GM19035 (cell line): ENCODE measurements around the gene PBRM1.
A peak's percentile ranks its signal among the peaks of the same experiment; 100 is the strongest.
"Not testable (repeated sequence)": the region's sequence is repeated elsewhere in the genome, so short reads cannot be mapped to it uniquely, and the experiment has no call there.

Experiments
- ATAC-seq: cut with Tn5 transposase; IDR thresholded peaks from one replicate; pipeline ENCODE4 v1.9.1; 2021; ENCODE audit not compliant: unreplicated experiment

Gene PBRM1

GRCh38 chr3:52685709-52686691 is at the start of gene PBRM1, which contains the start of gene GNL3:
Gene PBRM1, minus strand, starts transcription at chr3:52685913.
Gene GNL3, plus strand, starts transcription at chr3:52686032. Its CDS starts 61 bp downstream, at chr3:52686093.
- ATAC-seq = peak; percentile 78

- no peak for ATAC-seq
These were observed 47.7 kb upstream of the PBRM1 start for GRCh38 chr3:52733256-52733891.

- ATAC-seq = no peak
These were observed 45.9 kb upstream of the PBRM1 start for GRCh38 chr3:52731590-52731989.

GRCh38 chr3:52730681-52731080 is 45.0 kb upstream of the PBRM1 start:
- no peak for ATAC-seq

- not testable (repeated sequence) for ATAC-seq
These were observed 43.0 kb upstream of the PBRM1 start for GRCh38 chr3:52728753-52729152.

- ATAC-seq = no peak
These were observed 38.8 kb upstream of the PBRM1 start for GRCh38 chr3:52724511-52724910.

- no peak for ATAC-seq
These were observed 38.2 kb upstream of the PBRM1 start for GRCh38 chr3:52723935-52724334.

- ATAC-seq = no peak
These were observed 36.8 kb upstream of the PBRM1 start for GRCh38 chr3:52722491-52722890.

GRCh38 chr3:52721730-52722008 is 36.0 kb upstream of the PBRM1 start:
- no peak for ATAC-seq

GRCh38 chr3:52721002-52721729 is 35.5 kb upstream of the PBRM1 start:
- no peak for ATAC-seq

- ATAC-seq = no peak
These were observed 33.9 kb upstream of the PBRM1 start for GRCh38 chr3:52719618-52720017.

GRCh38 chr3:52715714-52716305 is 30.1 kb upstream of the PBRM1 start:
- no peak for ATAC-seq

GRCh38 chr3:52714335-52715302 is 28.9 kb upstream of the PBRM1 start:
- ATAC-seq = no peak

- no peak for ATAC-seq
These were observed 26.8 kb upstream of the PBRM1 start for GRCh38 chr3:52712291-52713212.

GRCh38 chr3:52710512-52710911 is 24.8 kb upstream of the PBRM1 start:
- no peak for ATAC-seq

- no peak for ATAC-seq
These were observed 21.9 kb upstream of the PBRM1 start for GRCh38 chr3:52707585-52707984.

GRCh38 chr3:52705688-52706686 is 20.3 kb upstream of the PBRM1 start, which contains the start of the genes GLT8D1 and SPCS1:
Gene GLT8D1, minus strand, starts transcription at chr3:52705791. Its CDS starts 5,331 bp downstream, at chr3:52700460.
Gene SPCS1, plus strand, starts transcription at chr3:52706106. Its CDS starts 141 bp downstream, at chr3:52706247.
- ATAC-seq = peak; percentile 77

- no peak for ATAC-seq
These were observed 19.6 kb upstream of the PBRM1 start for GRCh38 chr3:52705438-52705687.
